Measurements from ENCODE around the gene IFT81. TPM values are rescaled to one million over a fixed set of nuclear protein-coding genes. Genes with fewer than 3 reads are reported as not detected.

The IFT81 gene
- total and polyA plus RNA-seq, 2 experiments from 2014 or later: 17.5 to 22.3 TPM

GRCh38 chr12:110111476-110112334, 12.5 kb upstream of the IFT81 start:
- Histone ChIP-seq H3K4me3 (no peak overlapping the region), H3F3A (replicated peaks; ENCODE audit: low read depth) (no peaks in the 10 kb centered on the region), H3K4me1 (ENCODE audit: insufficient read depth) (no peaks in the 10 kb centered on the region), H3K36me3 (ENCODE audit: insufficient read depth) (no peaks in the 10 kb centered on the region), H2AFZ (no peak overlapping the region), H3K27ac (ENCODE audit: low read depth) (no peak overlapping the region), H3K9me2 (ENCODE audit: insufficient read depth) (no peaks in the 10 kb centered on the region), H4K20me1 (replicated peaks; ENCODE audit: insufficient read depth) (no peaks in the 10 kb centered on the region), H3K4me2 (no peak overlapping the region), H3K27me3 (ENCODE audit: insufficient read depth) (no peaks in the 10 kb centered on the region), H3K79me2 (replicated peaks; ENCODE audit: insufficient read depth) (no peaks in the 10 kb centered on the region)
- no peak for DNase-seq (ENCODE audit: low spot score)
- no peak overlapping the region for H3K27ac Mint-ChIP-seq
- peaks cover 15% of the 10 kb centered on the region for H3K4me1 Mint-ChIP-seq
- no peak for TF ChIP-seq ZNF114 (CRISPR knock-in tag; IDR thresholded peaks at IDR 0.05)
- no peak for TF ChIP-seq POLR2AphosphoS5 (IDR thresholded peaks at IDR 0.05; ENCODE audit: low read depth)
- no peak for TF ChIP-seq ZNF331 (CRISPR knock-in tag; IDR thresholded peaks at IDR 0.05; ENCODE audit: low read depth)
- no peak for TF ChIP-seq ZNF462 (CRISPR knock-in tag; IDR thresholded peaks at IDR 0.05)
- H3K27me3 Mint-ChIP-seq (ENCODE audit: insufficient read depth, low read depth, poor library complexity): peaks cover 12% of the 10 kb centered on the region
- H3K9me3 Mint-ChIP-seq: no peaks in the 10 kb centered on the region
- H3K4me3 Mint-ChIP-seq: no peak overlapping the region
- no peaks in the 10 kb centered on the region for H3K36me3 Mint-ChIP-seq (ENCODE audit: low read depth)
- no peak for ATAC-seq

GRCh38 chr12:110112335-110112660, 11.9 kb upstream of the IFT81 start:
- TF ChIP-seq ZNF331 (CRISPR knock-in tag; IDR thresholded peaks at IDR 0.05; ENCODE audit: low read depth) (peak; percentile 74), ETS1 (IDR thresholded peaks at IDR 0.05) (no peak), EZH2phosphoT487 (IDR thresholded peaks at IDR 0.05; ENCODE audit: unreplicated experiment) (no peak)
- H3K4me2 ChIP-seq: no peak overlapping the region
- no peaks in the 10 kb centered on the region for H3K36me3 ChIP-seq (ENCODE audit: insufficient read depth)
- no peak overlapping the region for H3K27ac ChIP-seq (ENCODE audit: low read depth)
- H4K20me1 ChIP-seq (replicated peaks; ENCODE audit: insufficient read depth): no peaks in the 10 kb centered on the region
- H3K9me2 ChIP-seq (ENCODE audit: insufficient read depth): no peaks in the 10 kb centered on the region
- H3K36me3 Mint-ChIP-seq (ENCODE audit: low read depth): no peaks in the 10 kb centered on the region
- DNase-seq (ENCODE audit: low spot score): no peak
- H3F3A ChIP-seq (replicated peaks; ENCODE audit: low read depth): no peaks in the 10 kb centered on the region
- H3K27me3 Mint-ChIP-seq (ENCODE audit: insufficient read depth, low read depth, poor library complexity): peaks cover 12% of the 10 kb centered on the region
- no peak overlapping the region for H3K4me3 Mint-ChIP-seq
- no peak for ATAC-seq
- H3K4me3 ChIP-seq: no peak overlapping the region
- H2AFZ ChIP-seq: no peak overlapping the region
- H3K79me2 ChIP-seq (replicated peaks; ENCODE audit: insufficient read depth): no peaks in the 10 kb centered on the region
- peaks cover 15% of the 10 kb centered on the region for H3K4me1 Mint-ChIP-seq
- H3K9me3 Mint-ChIP-seq: no peaks in the 10 kb centered on the region
- no peaks in the 10 kb centered on the region for H3K27me3 ChIP-seq (ENCODE audit: insufficient read depth)
- H3K27ac Mint-ChIP-seq: no peak overlapping the region
- H3K4me1 ChIP-seq (ENCODE audit: insufficient read depth): no peaks in the 10 kb centered on the region

All from GM23338 (cell line).